ENCODE results near the gene PUS1. TPM values are rescaled to one million over a fixed set of nuclear protein-coding genes. Genes with fewer than 3 reads are reported as not detected.

The PUS1 gene
- total and polyA plus RNA-seq, 4 donors = 6.8 to 35.6 (median 29.8) TPM

GRCh38 chr12:131908092-131909080, 20.7 kb upstream of the PUS1 start:
- H3K36me3 ChIP-seq (ENCODE audit: control insufficient read depth in 4 of 4, insufficient read depth in 4 of 4, low read length in 4 of 4) = peaks cover 0 to 56% (median 13%) of the 10 kb centered on the region in 4 donors
- no peaks in the 10 kb centered on the region for H3K27me3 ChIP-seq (ENCODE audit: control insufficient read depth in 3 of 3, insufficient read depth in 3 of 3, low read length in 2 of 3)
- no peak overlapping the region for H3K4me3 ChIP-seq
- no peak overlapping the region for H3K9ac ChIP-seq (ENCODE audit: insufficient read depth in 1 of 2, low read length in 2 of 2)
- TF ChIP-seq CTCF (IDR thresholded peaks at IDR 0.05; ENCODE audit: control extremely low read depth, extremely low read depth) = no peak
- no peak overlapping the region for H3K27ac ChIP-seq (ENCODE audit: low read depth in 1 of 2, low read length in 1 of 2)
- WGBS, 2 donors = 97% methylated on average over 90 to 96 of the region's 96 CpGs
- ATAC-seq (ENCODE audit: insufficient read depth, low FRiP score) = no peak
- no peaks in the 10 kb centered on the region for H3K9me3 ChIP-seq (ENCODE audit: control insufficient read depth in 4 of 4, insufficient read depth in 3 of 4, low read length in 3 of 4)
- H3K4me1 ChIP-seq (ENCODE audit: control insufficient read depth in 5 of 5, insufficient read depth in 5 of 5, low read length in 5 of 5) = peaks cover 0 to 3% (median 0%) of the 10 kb centered on the region in 5 donors
- DNase-seq = no peak

GRCh38 chr12:131909081-131909751, 19.9 kb upstream of the PUS1 start:
- Histone ChIP-seq H3K4me3 (no peak overlapping the region), H3K27ac (ENCODE audit: low read depth in 1 of 2, low read length in 1 of 2) (no peak overlapping the region), H3K9ac (ENCODE audit: insufficient read depth in 1 of 2, low read length in 2 of 2) (no peak overlapping the region), H3K9me3 (ENCODE audit: control insufficient read depth in 4 of 4, insufficient read depth in 3 of 4, low read length in 3 of 4) (no peaks in the 10 kb centered on the region), H3K36me3 (ENCODE audit: control insufficient read depth in 4 of 4, insufficient read depth in 4 of 4, low read length in 4 of 4) (peaks cover 0 to 62% (median 15%) of the 10 kb centered on the region in 4 donors), H3K27me3 (ENCODE audit: control insufficient read depth in 3 of 3, insufficient read depth in 3 of 3, low read length in 2 of 3) (no peaks in the 10 kb centered on the region), H3K4me1 (ENCODE audit: control insufficient read depth in 5 of 5, insufficient read depth in 5 of 5, low read length in 5 of 5) (peaks cover 0 to 3% (median 0%) of the 10 kb centered on the region in 5 donors)
- ATAC-seq (ENCODE audit: insufficient read depth, low FRiP score) (no peak), DNase-seq (no peak)
- WGBS, 2 donors = 96 to 97% methylated on average over 51 to 61 of the region's 61 CpGs
- no peak for TF ChIP-seq CTCF (IDR thresholded peaks at IDR 0.05; ENCODE audit: control extremely low read depth, extremely low read depth)

- H3K4me3 ChIP-seq = no peak overlapping the region
- DNase-seq (no peak), ATAC-seq (ENCODE audit: insufficient read depth, low FRiP score) (no peak)
- peaks cover 0 to 3% (median 0%) of the 10 kb centered on the region in 5 donors for H3K4me1 ChIP-seq (ENCODE audit: control insufficient read depth in 5 of 5, insufficient read depth in 5 of 5, low read length in 5 of 5)
- H3K9me3 ChIP-seq (ENCODE audit: control insufficient read depth in 4 of 4, insufficient read depth in 3 of 4, low read length in 3 of 4) = no peaks in the 10 kb centered on the region
- H3K27ac ChIP-seq (ENCODE audit: low read depth in 1 of 2, low read length in 1 of 2) = no peak overlapping the region
- TF ChIP-seq CTCF (IDR thresholded peaks at IDR 0.05; ENCODE audit: control extremely low read depth, extremely low read depth) = no peak
- peaks cover 0 to 64% (median 19%) of the 10 kb centered on the region in 4 donors for H3K36me3 ChIP-seq (ENCODE audit: control insufficient read depth in 4 of 4, insufficient read depth in 4 of 4, low read length in 4 of 4)
- H3K27me3 ChIP-seq (ENCODE audit: control insufficient read depth in 3 of 3, insufficient read depth in 3 of 3, low read length in 2 of 3) = no peaks in the 10 kb centered on the region
- H3K9ac ChIP-seq (ENCODE audit: insufficient read depth in 1 of 2, low read length in 2 of 2) = no peak overlapping the region
- 95 to 96% methylated on average over 26 of the region's 26 CpGs for WGBS, 2 donors
Measured at GRCh38 chr12:131909752-131910219, 19.3 kb upstream of the PUS1 start.
